Kidney tubule cell (primary cell): ENCODE measurements around the gene ZNF546.
"Not testable (repeated sequence)": the region's sequence is repeated elsewhere in the genome, so short reads cannot be mapped to it uniquely, and the experiment has no call there.

Experiments used
- DNase-seq: peaks from one replicate; pipeline ENCODE4 v3.0.0-alpha.2; 2018; ENCODE audit warnings: low spot score

ZNF546 gene

GRCh38 chr19:39986643-39987042, 10.2 kb upstream of the ZNF546 start:
- DNase-seq = no peak

DNA sequence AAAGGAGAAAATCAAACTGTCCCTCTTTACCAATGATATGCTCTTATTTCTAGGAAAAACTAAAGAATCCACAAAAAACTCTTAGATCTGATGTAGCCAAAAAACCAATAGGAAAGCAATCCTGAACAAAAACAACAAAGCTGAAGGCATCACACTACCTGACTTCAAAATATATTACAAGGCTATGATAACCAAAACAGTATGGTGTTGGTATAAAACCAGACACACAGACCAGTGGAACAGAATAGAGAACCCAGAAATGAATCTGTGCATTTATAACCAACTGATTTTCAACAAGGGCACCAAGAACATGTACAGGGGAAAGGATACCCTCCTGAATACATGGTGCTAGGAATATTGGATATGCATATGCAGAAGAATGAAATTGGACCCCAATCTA, 9.7 kb upstream of the ZNF546 start:
- DNase-seq = no peak

DNA sequence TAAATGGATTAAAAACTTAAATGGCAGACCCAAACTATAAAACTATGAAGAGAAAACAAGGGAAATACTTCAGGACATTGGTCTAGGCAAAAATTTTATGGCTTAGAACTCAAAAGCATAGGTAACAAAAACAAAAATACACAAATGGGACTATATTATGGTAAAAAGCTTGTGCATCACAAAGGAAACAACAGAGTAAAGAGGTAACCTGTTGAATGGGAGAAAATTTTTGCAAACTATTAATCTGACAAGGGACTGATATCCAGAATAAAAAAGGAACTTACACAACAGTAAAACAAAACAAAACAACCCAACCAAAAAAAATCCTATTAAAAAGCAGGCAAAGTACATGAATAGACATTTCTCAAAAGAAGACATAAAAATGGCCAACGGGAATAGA, 9.3 kb upstream of the ZNF546 start:
- DNase-seq = no peak

DNA sequence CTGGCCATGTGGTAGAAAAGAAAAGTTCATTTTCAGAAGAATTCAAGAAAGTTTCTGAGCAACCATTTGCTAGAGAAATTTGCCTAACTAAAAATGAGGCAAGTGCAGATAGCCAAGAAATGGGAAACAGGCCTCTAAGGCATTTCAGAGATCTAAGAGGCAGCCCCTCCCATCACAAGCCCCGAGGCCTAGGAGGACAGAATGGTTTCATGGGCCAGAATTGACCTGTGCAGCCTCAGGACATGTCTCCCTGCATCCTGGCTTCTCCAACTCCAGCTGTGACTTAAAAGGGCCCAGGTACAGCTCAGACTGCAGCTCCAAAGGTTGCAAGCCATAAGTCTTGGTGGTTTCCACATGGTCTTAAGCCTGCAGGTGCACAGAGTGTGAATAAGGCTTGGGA, 3.3 kb upstream of the ZNF546 start:
- DNase-seq = no peak

GRCh38 chr19:39994361-39994760, 2.5 kb upstream of the ZNF546 start:
- DNase-seq = no peak

DNA sequence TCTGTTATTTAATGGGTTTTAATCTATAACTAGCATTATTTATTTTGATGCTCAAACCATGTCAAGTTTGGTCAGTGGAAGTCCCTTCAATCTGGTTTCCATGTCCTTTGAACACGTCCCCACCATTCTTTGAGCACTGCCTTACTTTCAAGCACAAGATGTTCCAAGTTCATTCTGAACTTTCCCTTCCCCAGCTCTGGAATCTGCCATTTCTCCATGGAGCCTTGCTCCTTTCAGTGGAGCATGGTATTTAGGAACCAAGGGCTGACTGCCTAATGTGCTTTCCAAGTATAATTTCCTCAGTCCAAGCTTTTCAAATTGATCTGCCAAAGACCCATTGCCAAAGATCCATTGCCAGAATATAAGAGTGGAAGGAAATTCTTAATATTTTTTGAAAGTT, 1.1 kb upstream of the ZNF546 start:
- DNase-seq = no peak

- peak; percentile 68 for DNase-seq
Observed at GRCh38 chr19:39996218-39996810, 546 bp upstream of the ZNF546 start.

- no peak for DNase-seq
Observed at GRCh38 chr19:39997638-39998216, 867 bp downstream of the ZNF546 start.

DNA sequence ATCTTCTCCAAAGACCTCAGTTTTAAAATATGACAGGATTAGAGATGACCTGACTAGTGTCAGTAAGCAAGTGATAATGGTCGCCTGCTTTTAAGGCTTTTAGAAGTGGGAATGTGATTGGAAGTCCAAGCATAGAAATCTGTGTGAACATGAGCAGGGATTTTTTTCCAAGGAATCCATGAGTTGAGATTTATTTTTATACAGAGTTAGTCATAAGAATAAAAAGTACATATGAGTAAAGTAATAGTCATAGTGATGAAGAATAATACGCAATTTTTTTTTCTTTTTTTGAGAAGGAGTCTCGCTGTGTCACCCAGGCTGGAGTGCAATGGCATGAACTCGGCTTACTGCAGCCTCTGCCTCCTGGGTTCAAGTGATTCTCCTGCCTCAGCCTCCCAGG, 1.6 kb downstream of the ZNF546 start:
- DNase-seq = no peak

GRCh38 chr19:40005691-40006272, 8.9 kb downstream of the ZNF546 start:
- peak; percentile 6 for DNase-seq

GRCh38 chr19:40006273-40006691, 9.4 kb downstream of the ZNF546 start:
- peak; percentile 90 for DNase-seq

DNA sequence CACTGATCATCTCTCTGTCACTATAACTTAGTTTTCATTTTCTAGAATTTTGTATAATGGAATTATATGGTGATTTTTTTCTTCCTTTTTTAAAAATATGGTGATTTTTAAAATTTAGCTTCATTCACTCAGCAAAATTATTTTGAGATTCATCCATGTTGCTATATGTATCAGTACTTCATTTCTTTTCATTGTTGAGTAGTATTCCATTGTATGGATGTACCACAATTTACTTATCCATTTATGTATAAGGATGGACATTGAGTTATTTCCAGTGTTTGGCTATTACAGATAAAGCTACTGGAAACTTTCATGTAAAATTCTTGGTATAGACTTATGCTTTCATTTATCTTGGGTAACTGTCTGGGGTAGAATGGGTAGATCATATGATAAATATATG, 12.8 kb downstream of the ZNF546 start:
- no peak for DNase-seq

DNA sequence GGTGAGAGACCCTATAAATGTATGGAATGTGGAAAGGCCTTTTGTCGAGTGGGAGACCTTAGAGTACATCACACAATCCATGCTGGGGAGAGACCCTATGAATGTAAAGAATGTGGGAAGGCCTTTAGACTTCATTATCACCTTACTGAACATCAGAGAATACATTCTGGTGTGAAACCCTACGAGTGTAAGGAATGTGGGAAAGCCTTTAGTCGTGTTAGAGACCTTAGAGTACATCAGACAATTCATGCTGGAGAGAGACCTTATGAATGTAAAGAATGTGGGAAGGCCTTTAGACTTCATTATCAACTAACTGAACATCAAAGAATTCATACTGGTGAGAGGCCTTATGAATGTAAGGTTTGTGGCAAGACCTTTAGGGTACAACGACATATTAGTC, 17.1 kb downstream of the ZNF546 start:
- DNase-seq = no peak

GRCh38 chr19:40023969-40024368, 27.1 kb downstream of the ZNF546 start:
- no peak for DNase-seq

- no peak for DNase-seq
Observed at GRCh38 chr19:40025938-40026596, 29.2 kb downstream of the ZNF546 start.

GRCh38 chr19:40026597-40026970, 29.7 kb downstream of the ZNF546 start:
- DNase-seq = no peak

DNA sequence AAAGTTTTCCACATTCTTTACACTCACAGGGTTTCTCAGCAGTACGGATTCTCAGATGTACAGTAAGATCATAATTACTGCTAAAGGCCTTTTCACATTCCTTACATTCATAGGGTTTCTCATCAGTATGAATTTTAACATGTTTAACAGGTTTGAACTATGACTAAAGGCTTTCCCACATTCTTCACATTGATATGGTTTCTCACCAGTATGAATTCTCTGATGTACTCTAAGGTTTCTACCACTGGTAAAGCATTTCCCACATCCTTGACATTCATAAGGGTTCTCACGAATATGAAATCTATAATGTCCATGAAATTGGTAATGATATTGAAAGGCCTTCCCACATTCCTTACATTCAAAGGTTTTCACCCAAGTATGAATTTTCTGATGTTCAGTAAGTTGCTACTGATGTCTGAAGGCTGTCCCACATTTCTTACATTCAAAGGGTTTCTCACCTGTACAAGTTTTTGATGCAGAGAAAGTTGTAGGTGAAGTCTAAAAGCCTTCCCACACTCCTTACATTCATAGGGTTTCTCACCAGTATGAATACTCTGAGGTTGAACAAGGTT, 37.2 kb downstream of the ZNF546 start:
- DNase-seq = no peak

- peak; percentile 12 for DNase-seq
Observed at GRCh38 chr19:40035996-40036395, 39.1 kb downstream of the ZNF546 start.

GRCh38 chr19:40038047-40038446, 41.2 kb downstream of the ZNF546 start:
- DNase-seq = not testable (repeated sequence)

- not testable (repeated sequence) for DNase-seq
Observed at GRCh38 chr19:40041718-40042117, 44.9 kb downstream of the ZNF546 start.

DNA sequence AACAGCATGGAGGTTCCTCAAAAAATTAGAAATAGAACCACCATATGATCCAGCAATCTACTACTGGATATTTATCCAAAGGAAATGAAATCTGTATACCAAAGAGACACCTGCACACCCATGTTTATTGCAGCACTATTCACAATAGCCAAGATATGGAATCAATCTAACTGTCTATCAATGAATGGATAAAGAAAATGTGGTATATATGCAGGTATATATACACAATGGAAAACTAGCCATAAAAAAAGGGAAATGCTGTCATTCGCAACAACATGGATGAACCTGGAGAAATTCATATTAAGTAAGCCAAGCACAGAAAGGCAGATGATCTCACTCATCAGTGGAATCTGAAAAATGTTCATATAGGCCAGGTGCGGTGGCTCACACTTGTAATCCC, 56.6 kb downstream of the ZNF546 start:
- no peak for DNase-seq

- DNase-seq = no peak
Observed at GRCh38 chr19:40054632-40055031, 57.8 kb downstream of the ZNF546 start.

- no peak for DNase-seq
Observed at GRCh38 chr19:40055049-40055448, 58.2 kb downstream of the ZNF546 start.
